ENCODE measurements around the gene LEKR1.

The LEKR1 gene

GRCh38 chr3:157056035-157056434 lies 229.9 kb downstream of the LEKR1 start:
- TF ChIP-seq CTCF (IDR thresholded peaks at IDR 0.05; ENCODE audit: low read depth, low read length, missing control alignments): no peak
- no peak overlapping the region for H3K4me3 ChIP-seq (ENCODE audit: low read depth, low read length)
- no peak for DNase-seq (ENCODE audit: low read depth)

GRCh38 chr3:157058392-157059071 lies 232.4 kb downstream of the LEKR1 start:
- TF ChIP-seq CTCF (IDR thresholded peaks at IDR 0.05; ENCODE audit: low read depth, low read length, missing control alignments): no peak
- no peak for DNase-seq (ENCODE audit: low read depth)
- H3K4me3 ChIP-seq (ENCODE audit: low read depth, low read length): no peak overlapping the region

- TF ChIP-seq CTCF (IDR thresholded peaks at IDR 0.05; ENCODE audit: low read depth, low read length, missing control alignments): no peak
Measured at GRCh38 chr3:157059181-157059580, 233.0 kb downstream of the LEKR1 start.

DNA sequence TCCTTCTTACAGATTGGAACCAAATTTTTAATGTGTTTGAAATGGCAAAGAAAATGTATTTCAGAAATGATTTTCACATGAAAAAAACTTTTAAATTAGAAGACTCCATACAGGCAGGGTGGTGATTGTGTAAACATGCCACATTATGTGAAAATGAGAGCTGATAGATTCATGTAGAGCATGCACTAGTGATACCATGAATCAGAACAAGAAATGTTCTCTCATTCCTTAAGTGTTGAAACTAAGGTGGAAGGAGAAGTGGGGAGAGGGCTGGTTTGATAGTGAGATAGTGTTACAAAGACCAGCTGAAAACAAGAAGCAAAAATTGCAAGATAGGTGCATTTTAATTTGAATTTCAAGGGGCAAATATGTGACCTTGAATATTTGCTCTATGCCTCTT lies 233.5 kb downstream of the LEKR1 start:
- peak; percentile 43 for DNase-seq (ENCODE audit: low read depth)
- TF ChIP-seq CTCF (IDR thresholded peaks at IDR 0.05; ENCODE audit: low read depth, low read length, missing control alignments): no peak
- H3K4me3 ChIP-seq (ENCODE audit: low read depth, low read length): no peak overlapping the region

More at GRCh38 chr3:157059181-157059580, 233.0 kb downstream of the LEKR1 start:
- H3K4me3 ChIP-seq (ENCODE audit: low read depth, low read length): no peak overlapping the region
- DNase-seq (ENCODE audit: low read depth): no peak

- DNase-seq (ENCODE audit: low read depth): no peak
Measured at GRCh38 chr3:157061265-157061664, 235.1 kb downstream of the LEKR1 start.

DNA sequence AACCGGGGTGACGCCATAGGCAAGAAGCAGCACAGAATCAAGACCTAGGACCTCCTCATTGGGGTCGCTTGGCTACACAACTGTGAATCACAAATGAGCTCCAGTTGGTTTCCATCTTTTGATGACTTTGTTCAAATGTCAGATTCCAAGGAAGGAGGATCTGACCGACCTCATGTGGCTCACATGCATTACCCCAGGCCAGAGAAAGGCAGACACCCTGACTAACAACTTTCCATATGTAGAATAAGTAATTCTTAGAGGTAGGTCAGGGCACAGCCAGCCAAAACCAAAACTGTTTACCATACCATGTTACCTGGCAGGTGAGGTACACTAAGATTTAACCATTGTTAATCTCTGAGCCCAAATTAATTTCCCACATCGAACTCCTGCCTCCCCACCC lies 237.3 kb downstream of the LEKR1 start:
- no peak for TF ChIP-seq CTCF (IDR thresholded peaks at IDR 0.05; ENCODE audit: low read depth, low read length, missing control alignments)
- H3K4me3 ChIP-seq (ENCODE audit: low read depth, low read length): no peak overlapping the region
- no peak for DNase-seq (ENCODE audit: low read depth)

More at GRCh38 chr3:157061265-157061664, 235.1 kb downstream of the LEKR1 start:
- TF ChIP-seq CTCF (IDR thresholded peaks at IDR 0.05; ENCODE audit: low read depth, low read length, missing control alignments): no peak
- no peak overlapping the region for H3K4me3 ChIP-seq (ENCODE audit: low read depth, low read length)

DNA sequence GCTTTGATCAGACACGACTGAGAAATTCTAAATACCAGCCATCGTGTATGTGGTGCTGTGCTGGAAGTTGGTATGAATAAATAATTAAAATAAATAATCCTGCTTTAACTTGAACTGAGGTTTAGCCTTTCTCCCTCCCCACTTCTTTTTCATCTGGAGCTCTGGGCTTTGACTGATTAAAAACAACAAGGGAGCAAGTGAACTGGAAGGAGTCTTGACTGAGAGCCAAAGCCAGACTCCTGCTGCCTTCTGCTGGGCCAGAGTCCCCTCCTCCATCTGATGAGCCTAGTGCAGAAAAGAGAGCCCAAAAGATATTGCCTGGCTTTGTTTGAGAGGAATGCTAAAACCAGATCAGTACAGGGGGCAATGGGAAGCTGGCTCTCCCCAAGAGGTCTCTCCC lies 237.8 kb downstream of the LEKR1 start:
- H3K4me3 ChIP-seq (ENCODE audit: low read depth, low read length): no peak overlapping the region
- no peak for TF ChIP-seq CTCF (IDR thresholded peaks at IDR 0.05; ENCODE audit: low read depth, low read length, missing control alignments)
- DNase-seq (ENCODE audit: low read depth): no peak
